HG03175 (cell line): ENCODE results near the gene FBXW12.
"Not testable (repeated sequence)": the region's sequence is repeated elsewhere in the genome, so short reads cannot be mapped to it uniquely, and the experiment has no call there.

ENCODE experiments used
- ATAC-seq: cut with Tn5 transposase; IDR thresholded peaks from one replicate; pipeline ENCODE4 v1.9.1; 2021; ENCODE audit warnings: mild to moderate bottlenecking, moderate library complexity; ENCODE audit not compliant: unreplicated experiment

FBXW12 gene

DNA sequence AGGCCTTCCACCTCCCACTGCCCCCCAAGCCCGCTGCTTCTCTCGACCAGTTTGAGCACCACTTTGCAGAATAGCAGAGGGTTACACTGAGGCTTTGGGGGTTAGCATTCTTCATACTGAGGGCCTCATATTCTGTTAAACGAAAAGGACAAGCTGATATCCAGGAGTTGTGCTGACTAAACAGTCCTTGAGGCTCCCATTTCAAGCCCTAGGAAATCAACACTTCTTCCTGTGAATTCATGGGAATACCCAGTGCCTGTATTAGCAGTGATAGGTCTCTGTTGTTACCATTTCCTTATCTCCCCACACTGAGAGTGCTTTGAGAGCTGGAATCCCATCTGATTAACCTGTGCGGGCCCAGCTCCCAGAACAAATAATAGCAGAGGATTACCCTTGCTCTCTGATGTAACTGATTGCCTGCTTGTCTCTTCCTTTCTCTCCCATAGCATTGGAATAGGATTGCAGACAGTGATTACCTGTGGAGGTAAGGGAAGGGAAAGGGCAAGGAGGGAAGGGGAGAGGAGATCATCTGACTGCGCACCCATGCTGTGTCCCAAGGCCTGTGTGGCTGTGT, 930 bp downstream of the FBXW12 start:
- no peak for ATAC-seq

DNA sequence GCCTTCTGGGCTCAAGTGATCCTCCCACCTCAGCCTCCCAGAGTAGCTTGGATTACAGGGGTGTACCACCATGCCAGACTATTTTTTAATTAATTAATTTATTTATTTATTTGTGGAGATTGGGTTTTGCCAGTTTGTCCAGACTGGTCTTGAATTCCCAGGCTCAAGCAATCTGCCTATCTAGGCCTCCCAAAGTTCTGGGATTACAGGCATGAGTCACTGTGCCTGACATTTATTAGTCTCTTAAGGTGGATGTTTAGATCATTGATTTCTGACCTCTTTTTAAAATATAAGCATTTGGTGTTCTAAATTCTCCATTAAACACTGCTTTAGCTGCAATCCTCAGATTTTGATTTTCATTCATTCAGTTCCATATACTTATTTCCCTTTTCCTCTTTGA, 15.6 kb downstream of the FBXW12 start:
- ATAC-seq: no peak

DNA sequence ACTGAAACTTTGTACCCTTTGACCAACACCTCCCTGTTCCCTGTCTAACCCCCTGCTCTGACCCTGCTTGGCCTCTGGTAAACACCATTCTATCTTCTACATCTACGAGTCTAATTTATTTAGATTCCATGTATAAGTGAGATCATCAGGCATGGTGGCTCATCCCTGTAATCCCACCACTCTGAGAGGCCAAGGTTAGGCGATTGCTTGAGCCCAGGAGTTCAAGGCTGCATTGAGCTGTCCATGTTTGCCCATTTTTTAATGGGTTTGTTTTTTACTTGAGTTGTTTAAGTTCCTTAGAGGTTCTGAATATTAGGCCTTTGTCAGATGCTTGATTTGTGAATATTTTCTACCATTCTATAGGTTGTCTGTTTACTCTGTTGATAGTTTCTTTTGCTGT, 16.9 kb downstream of the FBXW12 start:
- ATAC-seq: no peak

DNA sequence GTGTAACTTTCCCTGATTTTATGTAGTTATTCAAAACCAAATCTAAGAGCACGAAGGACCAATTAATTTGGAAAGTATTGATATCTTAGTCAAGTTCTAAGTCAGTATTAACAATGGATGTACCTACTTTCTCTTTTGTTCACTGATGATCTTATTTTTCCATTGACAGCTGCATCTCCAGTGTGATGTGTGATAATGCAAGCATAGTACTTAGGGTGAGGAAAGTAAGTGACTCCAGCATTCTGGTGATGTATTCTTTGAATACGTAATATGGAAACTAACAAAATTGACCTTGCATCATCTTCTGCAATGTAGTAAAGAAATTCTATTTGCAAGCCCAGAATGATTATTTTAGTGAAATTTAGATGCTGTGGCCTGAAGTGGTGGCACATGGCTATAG, 22.4 kb downstream of the FBXW12 start:
- ATAC-seq: no peak

DNA sequence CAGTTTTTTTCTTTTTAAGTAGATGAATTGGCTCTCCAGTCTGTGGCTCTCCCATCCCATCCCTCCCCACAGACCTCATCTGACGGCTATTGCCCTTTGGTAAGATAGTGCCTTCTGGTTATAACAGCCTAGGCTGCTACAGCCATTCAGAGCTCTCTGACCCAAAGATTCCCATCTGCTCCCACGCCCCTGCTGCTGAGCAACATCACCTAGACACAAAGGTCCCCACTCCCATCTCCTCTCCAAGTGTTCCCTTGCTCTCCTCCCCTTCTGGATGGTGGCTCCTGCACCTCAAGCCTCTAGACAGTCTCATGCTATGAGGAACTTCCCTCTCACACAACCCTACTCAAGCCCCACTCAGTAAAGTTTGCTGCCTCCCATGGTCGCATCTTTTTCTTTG, 23.7 kb downstream of the FBXW12 start:
- ATAC-seq: no peak

DNA sequence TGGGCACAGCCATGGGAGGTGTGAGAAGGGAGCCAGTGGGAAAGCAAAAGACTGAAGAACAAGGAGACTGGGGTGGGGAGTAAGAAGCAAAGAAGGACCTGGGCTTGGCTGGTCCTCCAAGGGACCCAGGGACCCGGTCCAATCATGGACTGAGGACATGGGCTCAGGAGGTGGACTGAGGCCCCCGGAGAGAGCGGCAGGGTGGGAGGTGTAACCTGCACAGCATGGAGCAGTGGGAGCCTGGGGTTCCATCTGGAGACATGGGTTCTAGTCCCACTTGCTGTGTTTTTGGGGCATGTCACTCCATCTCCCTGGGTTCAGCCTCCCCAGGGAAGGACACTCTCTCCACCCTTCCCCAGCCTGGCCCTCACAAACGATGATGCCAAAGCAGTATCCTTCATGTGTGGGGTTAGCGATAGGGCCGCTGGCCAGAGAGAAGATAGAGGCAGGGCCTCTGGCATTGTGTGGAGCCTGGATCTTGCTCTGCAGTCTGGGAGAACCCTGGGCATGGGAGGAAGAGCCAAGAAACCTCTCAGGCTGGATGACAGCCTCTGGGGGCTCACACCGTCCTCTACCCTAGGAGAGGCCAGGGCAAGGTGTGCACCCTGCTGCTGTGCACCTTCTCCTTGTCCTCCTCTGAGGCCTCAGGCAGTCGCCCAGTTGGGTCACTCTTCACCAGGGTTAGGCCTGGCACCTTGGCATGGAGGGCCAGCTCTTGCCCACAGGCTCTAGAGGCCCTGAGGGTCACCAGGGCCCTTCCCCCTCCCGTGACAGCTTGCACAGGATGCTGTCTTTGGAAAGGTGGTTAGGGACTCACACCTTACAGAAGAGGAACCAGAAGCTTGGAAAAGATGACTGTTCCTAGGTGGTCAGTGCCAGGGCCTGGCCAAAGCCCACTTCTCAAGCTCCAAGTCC, 26.0 kb downstream of the FBXW12 start:
- ATAC-seq: no peak

DNA sequence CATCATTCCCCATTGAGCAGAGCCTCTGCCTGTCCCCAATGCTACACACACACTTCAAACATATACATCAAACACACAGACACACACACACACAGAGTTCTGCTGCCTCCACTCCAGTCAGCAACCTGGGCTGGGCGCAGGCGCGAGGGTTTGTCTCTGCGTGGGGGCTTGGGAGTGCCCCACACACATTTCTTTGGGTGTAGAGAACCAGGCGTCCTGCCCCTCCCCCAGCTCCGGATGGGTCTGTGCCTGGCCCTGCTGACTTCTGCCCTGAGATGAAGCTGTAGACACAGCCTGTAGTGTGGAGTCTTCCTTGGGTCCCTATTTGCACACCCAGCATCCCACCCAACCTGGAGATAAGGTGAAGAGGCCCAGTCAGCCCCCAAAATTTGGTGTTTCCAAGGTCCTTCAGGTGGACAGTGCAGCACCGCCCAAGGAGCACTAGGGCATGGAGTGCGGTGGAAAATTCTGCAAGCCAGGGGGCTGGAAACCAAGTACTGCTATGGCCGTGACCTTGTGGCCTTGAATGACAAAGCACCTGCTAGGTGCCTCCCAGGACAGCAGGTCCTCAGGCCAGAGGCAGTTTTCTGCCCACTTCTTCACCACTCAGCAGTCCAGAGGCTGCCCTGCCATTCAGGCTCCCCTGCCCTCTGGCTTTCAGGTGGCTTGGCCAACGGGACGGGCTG, 26.8 kb downstream of the FBXW12 start:
- ATAC-seq: no peak

DNA sequence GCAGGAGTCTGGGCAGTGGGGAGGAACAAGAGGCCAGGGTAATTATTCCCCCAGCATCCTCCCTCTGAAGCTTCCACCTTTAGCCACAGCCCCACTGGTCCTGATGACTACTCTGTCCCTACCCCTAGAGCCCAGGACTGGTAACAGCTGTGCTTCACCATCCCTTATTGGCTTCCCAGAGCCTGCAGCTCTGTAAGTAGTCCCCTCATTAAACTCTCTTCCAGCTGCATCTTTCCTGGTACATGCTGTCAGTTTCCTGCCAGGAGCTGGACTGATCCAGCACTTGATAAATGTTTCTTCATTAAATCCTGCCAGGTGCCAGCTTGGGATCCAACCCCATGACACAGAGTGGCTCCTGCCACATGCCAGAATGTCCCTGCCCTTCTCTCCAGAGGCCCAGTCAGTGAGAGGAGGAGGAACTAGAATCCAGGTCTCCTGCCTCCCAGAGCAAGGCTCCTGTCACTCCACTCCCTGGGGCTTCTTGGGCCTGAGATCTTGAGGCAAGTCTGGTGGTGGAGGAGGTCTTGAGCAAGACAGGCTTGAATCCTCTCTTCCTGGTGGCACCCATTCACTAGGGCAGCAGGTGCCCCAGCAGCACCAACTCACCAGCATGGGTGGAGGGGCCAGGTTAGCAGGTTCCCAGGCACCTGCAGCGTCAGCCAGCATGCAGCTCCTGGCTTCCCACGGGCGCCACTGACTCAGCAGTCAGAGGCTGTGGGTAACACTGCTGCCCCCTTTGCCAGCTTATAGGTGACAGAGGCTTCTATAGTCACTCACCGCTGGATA, 27.6 kb downstream of the FBXW12 start:
- no peak for ATAC-seq

DNA sequence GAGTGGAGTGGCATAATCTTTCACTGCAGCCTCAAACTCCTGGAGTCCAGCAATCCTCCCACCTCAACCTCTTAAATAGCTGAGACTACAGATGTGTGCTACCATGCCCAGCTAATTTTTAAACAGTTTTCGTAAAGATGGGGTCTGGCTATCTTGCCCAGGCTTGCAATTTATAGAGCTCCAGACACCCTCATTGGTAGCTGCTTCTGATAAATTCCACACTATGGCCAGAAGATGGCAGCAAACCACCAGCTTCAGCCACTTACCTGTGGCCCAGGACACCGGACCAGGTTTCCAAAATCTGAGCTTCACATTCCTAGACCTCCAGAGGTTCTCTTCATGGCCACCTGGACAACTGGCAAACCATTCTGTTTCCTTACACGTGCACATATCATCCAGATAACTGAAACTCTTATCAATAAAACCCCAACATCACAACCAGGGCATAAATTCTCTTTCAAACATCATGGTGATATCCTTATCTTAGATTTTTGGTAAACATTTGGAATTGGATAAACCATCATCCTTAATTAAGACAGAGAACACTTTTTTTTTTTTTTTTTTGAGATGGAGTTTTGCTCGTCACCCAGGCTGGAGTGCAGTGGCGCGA, 28.9 kb downstream of the FBXW12 start:
- ATAC-seq: no peak

DNA sequence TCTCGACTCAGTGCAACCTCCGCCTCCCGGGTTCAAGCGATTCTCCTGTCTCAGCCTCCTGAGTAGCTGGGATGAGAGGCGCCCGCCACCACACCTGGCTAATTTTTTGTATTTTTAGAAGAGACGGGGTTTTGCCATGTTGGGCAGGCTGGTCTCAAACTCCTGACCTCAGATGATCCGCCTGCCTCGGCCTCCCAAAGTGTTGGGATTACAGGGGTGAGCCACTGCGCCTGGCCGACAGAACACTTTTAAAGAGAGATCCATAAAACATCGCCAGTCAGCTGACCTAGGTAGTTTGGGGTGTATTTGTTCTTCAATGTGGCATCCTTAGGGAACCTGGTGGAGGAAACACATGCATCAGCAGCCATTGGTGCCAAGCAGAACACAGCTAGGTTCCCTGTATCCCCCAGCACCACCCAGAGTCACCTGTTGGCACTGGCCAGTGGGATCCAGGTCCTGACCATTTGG, 29.4 kb downstream of the FBXW12 start:
- ATAC-seq: not testable (repeated sequence)

DNA sequence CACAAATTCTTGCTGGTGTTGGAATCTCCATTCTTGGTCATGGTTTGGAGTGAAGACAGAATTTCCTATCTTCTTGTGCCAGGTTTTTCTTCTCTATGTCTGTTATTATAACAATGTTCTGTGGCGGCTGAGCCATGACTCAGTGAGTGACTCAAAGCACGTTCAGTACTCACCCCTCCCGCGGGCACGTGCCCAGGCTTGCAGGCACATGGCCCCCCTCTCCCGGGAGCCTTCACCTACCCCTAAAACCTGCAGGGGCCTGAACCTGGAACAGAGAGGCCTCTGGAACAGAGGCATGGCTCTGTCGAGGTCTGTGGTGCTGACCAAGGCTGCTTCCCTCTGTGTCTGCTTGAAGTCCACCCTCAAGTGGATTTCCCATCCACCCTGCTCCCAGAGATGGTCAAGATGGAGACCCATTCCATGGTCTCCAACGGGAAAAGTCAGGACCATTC, 30.3 kb downstream of the FBXW12 start:
- no peak for ATAC-seq

DNA sequence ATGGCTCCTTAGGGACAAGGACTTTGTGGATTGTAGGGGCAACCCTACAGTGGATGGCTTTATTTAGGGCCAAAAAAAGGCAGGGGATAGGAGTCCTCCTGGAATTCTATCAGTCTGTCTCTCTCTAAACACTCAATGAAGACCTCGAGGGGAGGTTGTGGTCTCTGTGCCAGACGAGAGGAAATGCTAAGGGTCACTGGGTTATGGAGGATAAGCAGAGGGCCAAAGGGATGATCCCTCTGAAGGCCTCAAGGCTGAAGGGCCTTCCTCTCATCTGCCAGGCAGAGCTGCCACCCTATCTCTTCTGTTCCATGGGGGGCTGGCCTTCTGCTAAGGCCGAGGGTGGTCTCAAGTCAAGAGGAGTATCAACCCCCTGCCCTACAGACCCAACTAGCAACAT, 30.9 kb downstream of the FBXW12 start:
- ATAC-seq: no peak

DNA sequence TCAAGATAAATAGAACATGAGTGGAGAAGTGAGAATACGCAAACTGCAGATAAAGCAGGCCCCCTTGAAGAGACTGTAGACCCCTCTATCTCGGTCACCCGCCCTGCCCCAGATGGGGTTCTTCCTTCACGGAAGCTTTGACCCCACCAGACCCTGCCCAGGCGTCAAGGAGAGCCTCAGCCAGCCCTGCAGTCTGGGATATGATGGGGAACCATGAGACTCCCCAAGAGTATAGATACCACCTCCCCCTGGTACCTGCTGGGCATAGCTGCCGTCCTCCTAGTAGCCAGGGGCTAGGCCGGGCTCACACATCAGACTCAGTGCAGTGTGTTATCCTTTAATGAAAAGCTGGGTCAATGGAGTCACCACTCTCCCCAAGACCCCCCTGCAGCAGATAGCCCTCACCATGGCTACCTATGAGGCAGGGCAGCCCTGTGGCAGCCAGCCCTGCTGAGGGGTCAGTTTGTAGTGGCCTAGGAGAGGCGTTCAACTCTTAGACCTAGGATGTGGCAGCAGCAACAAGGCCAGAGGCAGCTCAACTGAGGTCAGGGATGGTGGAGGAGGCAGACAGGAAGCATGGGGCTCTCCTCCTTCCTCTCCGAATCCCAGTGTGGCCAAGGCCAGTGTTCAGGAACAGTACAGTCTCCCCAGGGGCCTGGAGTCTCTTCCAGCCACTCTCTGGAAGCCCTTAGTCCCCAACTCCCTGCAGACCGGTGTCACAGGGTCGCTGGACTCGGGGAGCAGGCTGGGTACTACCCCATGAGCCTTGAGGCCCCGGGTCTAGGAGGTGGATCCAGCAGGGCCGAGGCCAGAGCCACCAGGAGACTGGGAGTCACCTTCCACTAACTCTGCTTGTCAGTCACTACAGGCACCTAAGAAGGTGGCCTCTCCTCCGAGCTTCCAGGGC, 31.8 kb downstream of the FBXW12 start:
- ATAC-seq: no peak

DNA sequence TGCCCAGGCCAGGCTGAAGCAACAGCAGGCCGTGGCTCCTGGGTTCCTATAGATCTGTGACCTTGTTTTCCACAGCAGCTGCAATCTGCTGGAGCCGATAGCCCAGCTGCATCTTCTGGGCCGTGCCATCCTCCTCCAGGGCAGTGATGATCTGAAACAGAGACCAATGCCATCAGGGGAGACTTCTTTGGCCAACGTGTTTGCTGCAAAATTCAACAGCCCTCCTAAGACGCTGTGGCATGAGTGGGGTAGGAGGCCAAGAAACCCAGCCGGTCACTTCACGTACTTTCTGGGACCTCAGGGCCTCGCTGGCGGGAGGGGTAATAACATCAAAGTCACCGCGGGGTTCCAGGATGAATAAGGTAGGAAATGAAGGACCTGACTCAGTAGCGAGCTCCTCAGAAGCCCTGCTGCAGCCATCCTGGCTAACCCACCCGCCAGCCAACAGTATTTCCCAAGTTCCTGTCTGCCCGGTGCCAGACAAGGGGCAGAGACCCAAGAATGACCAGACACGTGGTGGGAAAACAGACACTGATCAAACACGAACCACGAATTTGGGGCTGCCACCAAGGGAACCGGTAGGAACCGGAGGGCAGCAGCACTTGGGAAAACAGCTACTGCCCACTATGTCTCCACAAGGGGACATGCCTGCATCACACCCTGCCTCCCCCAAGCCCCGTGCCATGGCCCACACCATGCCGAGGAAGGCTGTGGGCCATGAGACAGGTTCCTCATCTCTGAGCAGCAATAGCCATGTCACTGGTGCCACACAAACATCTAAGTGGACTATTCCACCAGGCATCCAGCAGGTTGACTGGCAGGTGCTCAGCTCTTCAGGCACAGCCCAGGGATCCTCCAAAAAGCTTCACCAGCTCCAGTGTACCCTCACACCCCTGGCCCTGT, 32.7 kb downstream of the FBXW12 start:
- no peak for ATAC-seq

DNA sequence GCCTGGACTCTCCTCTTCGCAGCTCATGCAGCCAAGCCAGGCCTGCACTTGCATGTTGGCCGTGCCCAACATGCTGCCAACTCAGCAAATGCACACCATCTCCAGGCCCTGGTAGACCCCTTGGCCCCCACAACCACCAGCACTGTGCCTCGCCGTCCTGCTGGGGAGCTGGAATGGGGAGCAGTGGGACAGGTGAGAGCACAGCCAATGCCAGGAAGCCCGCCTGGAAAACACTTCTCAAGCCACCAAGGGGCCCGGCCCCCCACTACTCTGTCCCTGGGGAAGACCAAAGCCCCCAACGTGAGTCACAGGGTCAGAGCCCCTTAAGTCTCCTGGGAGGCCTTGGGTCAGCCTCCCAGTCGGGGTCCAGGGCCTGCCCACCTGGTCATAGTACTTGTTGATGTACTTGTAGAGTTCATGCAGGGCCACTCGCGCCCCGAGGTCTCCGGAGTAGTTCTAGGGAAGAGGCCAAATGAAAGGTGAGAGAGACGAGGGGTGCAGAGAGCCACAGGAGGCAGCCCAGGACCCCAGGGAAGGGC, 33.4 kb downstream of the FBXW12 start:
- no peak for ATAC-seq

DNA sequence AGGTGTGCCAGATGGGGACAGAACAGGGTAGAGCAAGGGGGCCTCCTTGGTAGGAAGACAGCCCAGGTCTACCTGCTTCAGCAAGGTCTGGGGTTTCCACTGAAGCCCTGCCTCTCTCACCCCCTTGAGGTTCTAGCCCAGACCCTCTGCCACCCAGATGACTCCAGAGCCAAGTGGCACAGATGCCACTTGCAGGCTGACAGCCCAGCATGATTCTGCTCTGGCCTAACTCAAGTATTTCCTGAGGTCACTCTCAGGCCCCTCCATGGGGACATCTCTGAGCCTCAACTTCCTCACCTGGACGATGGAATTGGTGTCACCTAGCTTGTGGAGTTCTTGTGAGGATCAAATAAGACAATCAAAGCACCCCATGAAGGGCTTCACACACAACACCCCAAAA, 34.0 kb downstream of the FBXW12 start:
- ATAC-seq: no peak

DNA sequence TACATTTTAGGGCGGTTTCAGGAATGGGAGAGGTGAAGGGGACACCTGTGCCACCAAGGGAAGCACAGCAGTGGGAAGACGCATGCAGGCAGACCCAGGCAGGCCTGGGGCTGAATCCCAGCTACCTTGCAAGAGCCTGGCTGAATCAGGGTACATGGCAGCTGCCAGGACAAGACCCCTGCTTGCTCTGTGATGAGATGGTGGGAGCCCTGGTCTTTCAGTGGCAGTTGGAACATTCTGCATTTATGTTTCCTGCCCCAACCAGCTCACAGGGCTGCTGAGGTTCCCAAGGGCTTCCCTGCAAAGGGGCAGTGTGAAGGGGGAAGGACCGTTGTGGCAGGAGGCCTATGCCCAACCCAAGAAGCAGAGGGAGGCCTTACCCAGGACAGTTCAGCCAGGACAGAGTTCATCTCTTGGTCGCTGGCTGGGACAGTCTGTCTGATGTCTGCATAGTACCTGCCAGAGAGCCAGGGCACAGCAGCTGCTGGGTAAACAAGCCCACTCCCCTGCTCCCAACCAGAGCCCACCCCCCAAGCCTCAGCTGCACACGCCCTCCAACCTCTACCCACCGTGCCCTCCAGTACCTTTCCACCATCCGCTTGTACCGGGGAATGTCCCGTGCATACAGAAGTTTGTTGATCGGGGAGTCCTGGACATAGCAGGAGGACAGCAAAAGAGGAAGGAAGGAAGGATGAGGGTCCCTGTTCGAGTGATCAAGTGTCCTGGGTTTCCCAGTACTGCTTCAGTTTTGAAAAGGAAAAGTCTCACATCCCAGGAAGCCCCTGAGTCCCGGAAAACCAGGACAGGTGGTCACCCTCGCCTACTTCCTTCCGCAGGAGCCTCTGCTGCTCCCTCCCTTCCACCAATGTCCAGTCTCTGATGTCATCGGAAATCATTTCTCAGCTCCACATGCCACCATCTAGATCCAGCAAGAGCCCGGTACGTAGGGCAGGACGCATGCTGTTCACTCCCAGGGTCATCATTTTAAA, 34.7 kb downstream of the FBXW12 start:
- ATAC-seq: no peak
